Central memory CD8-positive, alpha-beta T cell (primary cell): Measurements from ENCODE around the gene ICE2.

Experiments
- ATAC-seq: fragments of 150-1000 bp; cut with Tn5 transposase; replicated peaks from 2 replicates; pipeline ENCODE4 v1.10.0; 2022; ENCODE audit warnings: mild to moderate bottlenecking, moderate FRiP score, moderate number of reproducible peaks; ENCODE audit not compliant: poor library complexity, severe bottlenecking; ENCODE audit errors: extremely low read depth
- DNase-seq, 2 donors: peaks; one replicate each; pipeline ENCODE4 v3.0.0; 2021; ENCODE audit warnings: low spot score in 2 of 2
- H3K27ac Mint-ChIP-seq: one replicate; pipeline ENCODE4 v1.8.0; 2022; ENCODE audit warnings: low read depth, mild to moderate bottlenecking, moderate library complexity, mixed read lengths
- H3K27me3 Mint-ChIP-seq: one replicate; pipeline ENCODE4 v1.8.0; 2022; ENCODE audit warnings: mixed read lengths
- H3K36me3 Mint-ChIP-seq: one replicate; pipeline ENCODE4 v1.8.0; 2022; ENCODE audit warnings: mild to moderate bottlenecking, moderate library complexity, mixed read lengths; ENCODE audit not compliant: insufficient read depth
- H3K4me1 Mint-ChIP-seq: one replicate; pipeline ENCODE4 v1.8.0; 2022; ENCODE audit warnings: mixed read lengths
- H3K4me3 Mint-ChIP-seq: one replicate; pipeline ENCODE4 v1.8.0; 2022; ENCODE audit warnings: mild to moderate bottlenecking, moderate library complexity, mixed read lengths
- H3K9me3 Mint-ChIP-seq: one replicate; pipeline ENCODE4 v1.8.0; 2022; ENCODE audit warnings: mixed read lengths

Gene ICE2

DNA sequence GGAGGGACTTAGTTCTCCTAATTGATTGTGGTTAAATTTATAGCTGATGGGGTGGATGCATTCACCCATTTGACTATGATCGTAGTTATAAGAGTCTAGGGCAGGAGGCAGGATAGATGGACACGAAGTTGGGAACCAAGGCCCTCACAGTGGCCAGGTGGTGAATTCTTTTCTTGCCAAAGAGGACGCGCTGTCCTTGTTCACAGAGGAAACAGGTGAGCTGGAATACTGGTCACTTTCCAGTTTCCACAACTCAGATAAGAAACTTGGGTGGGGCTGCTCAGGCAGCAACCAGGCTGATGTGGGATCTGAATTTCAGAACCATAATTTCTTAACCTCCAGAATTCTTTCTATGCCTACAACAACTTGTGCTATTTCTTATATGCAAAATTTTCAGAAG, 34.0 kb upstream of the ICE2 start:
- ATAC-seq, result no peak
- Mint-ChIP-seq H3K9me3 (no peaks in the 10 kb centered on the region), H3K36me3 (peaks cover 46% of the 10 kb centered on the region), H3K4me1 (peaks cover 13% of the 10 kb centered on the region), H3K27ac (no peak overlapping the region), H3K4me3 (no peak overlapping the region), H3K27me3 (no peaks in the 10 kb centered on the region)
- DNase-seq, result no peak

DNA sequence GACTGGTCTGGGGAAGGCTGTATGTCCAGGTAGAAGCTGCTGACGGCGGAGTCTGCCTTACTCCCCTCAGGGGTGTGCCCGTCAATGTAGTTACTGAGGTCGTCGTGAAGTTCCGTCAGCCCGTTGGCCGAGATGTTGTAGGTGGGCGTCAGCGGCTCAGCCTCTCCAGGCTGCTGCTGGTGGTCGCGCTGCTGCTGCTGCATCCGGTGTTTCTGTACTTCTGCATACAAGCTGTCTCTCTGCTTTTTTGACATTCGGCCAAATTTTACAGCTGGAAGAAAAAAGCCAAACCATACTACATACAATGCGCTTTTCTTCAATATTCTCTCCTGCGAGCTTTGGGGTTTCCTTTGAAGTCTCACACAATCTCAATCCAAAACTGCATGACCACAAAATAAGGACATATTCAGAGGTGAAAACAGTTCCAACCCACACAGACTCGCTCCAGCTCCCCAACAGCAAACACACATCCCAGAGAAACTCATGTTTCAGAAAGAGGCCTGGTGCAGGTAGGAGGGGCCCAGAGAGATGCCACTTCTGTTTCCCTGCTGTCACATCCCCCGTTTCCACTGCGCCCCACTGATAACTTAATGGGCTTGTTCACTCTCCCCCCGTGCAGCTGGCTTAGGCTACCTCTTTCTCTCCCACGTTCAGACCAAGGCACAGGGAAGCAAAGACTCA, 32.5 kb upstream of the ICE2 start:
- no peak for ATAC-seq
- Mint-ChIP-seq H3K27me3 (no peaks in the 10 kb centered on the region), H3K27ac (peak overlapping the region; percentile 76), H3K9me3 (no peaks in the 10 kb centered on the region), H3K36me3 (peaks cover 53% of the 10 kb centered on the region), H3K4me3 (peak overlapping the region; percentile 14), H3K4me1 (peaks cover 20% of the 10 kb centered on the region)
- DNase-seq, result no peak

DNA sequence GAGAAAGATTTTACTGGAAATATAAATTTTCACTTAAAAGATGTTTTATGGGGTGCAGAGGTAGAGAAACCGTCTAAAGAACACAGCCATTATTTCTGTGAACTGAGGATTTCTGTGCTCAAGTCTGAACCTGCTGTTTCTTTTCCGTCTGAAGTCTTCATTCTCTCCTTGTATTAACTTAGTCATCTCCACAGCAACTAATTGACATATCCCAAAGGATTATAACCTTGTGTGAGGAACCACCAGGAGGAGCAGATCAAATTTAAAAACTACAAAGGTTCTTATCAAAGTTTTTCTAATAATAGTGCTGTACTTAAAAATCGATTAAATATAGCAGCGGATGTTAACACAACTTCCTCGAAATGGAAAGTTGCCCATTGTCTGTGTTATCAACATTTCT, 31.1 kb upstream of the ICE2 start:
- Mint-ChIP-seq H3K27ac (no peak overlapping the region), H3K36me3 (peaks cover 65% of the 10 kb centered on the region)

DNA sequence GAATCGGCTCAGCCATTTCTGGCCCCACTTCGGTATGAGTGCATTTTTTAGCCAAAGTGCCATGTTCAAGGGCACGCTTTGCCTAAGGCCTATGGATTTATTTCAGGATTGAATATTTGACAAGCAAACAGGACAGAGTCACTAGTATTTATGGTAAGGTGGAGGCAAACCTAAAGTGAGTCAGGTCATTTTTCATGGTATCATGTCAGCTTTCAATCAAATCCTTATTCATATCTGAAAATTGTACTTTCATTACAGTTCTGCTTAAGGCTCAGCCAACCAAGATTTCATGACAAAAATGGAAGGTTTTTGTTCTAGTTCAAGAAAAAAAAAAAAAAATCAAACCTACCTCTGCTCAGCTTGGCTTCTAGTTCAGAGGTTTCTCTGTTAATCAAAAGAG, 30.5 kb upstream of the ICE2 start:
- Mint-ChIP-seq H3K27me3 (no peaks in the 10 kb centered on the region), H3K4me3 (no peak overlapping the region), H3K27ac (peak overlapping the region; percentile 65), H3K9me3 (no peaks in the 10 kb centered on the region), H3K36me3 (peaks cover 70% of the 10 kb centered on the region), H3K4me1 (peaks cover 25% of the 10 kb centered on the region)
- no peak for ATAC-seq
- no peak for DNase-seq

More for the DNA sequence above, 31.1 kb upstream of the ICE2 start:
- Mint-ChIP-seq H3K27me3 (no peaks in the 10 kb centered on the region), H3K4me1 (peaks cover 25% of the 10 kb centered on the region), H3K4me3 (no peak overlapping the region), H3K9me3 (no peaks in the 10 kb centered on the region)
- no peak for ATAC-seq
- no peak for DNase-seq

DNA sequence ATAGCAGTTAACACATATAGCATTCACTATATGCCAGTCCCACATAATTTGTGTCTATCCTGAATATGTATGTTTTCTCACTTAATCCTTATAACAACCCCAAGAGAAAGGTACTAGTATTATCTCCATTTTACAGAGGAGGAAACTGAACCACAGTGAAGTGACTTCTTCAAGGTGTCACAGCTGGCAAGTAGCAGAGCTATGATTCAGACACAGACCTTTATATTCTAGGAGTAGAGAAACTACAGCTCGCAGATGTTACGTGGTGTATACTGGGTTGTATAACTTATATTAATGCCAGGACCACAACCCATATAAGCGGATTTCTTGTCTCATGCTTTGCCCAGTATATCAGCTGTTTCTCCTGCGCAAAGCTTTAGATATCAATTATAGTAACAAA, 29.5 kb upstream of the ICE2 start:
- H3K27me3 Mint-ChIP-seq, result no peaks in the 10 kb centered on the region
- ATAC-seq, result peak; percentile 34

DNA sequence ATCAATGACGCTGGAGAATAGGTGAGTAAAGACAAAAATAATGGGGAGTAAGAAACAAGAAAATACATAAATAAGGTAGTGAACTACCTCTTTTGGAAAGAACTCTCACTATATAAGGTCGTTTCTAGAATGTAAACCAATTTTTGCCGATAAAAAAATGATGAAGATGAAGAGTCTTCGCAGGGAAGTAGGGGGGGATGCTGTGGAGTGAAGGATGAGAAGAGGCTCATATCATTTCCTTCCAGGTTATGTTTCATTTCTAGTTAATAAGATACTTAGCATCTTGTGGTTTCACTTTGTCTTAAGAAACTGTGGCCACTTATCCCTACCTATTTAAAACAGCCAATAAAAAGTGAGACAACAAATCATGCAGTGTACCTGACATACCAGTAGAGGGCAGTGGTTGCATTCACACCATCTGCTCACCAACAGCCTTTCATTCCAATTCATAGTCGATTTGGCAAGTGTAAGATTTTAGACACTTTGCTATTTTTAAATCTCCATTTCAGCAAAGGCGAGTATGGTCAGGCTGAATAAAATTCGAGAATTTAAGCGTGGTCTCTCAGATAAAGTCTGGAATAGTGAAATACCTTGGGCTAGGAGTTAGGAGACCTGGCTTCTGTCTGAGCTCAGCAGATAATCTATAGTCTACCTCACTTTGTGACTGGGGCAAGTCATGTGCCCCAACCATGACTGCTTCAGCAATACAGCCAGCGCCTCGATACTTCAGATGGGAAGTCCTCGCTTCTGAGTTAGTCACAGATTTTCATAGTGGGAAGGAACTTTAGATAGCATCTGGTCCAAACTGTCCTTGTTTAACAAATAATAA, 28.9 kb upstream of the ICE2 start:
- Mint-ChIP-seq H3K27me3 (no peaks in the 10 kb centered on the region), H3K4me3 (peak overlapping the region; percentile 40), H3K4me1 (peaks cover 25% of the 10 kb centered on the region), H3K27ac (peak overlapping the region; percentile 88), H3K9me3 (no peaks in the 10 kb centered on the region), H3K36me3 (peaks cover 60% of the 10 kb centered on the region)
- peak in 1 of 2 donors; percentile 61 for DNase-seq
- peak; percentile 81 for ATAC-seq

More for the DNA sequence above, 29.5 kb upstream of the ICE2 start:
- H3K9me3 Mint-ChIP-seq, result no peaks in the 10 kb centered on the region
- DNase-seq, result no peak
- H3K4me3 Mint-ChIP-seq, result no peak overlapping the region
- H3K36me3 Mint-ChIP-seq, result peaks cover 65% of the 10 kb centered on the region
- peak overlapping the region; percentile 88 for H3K27ac Mint-ChIP-seq
- peaks cover 25% of the 10 kb centered on the region for H3K4me1 Mint-ChIP-seq

DNA sequence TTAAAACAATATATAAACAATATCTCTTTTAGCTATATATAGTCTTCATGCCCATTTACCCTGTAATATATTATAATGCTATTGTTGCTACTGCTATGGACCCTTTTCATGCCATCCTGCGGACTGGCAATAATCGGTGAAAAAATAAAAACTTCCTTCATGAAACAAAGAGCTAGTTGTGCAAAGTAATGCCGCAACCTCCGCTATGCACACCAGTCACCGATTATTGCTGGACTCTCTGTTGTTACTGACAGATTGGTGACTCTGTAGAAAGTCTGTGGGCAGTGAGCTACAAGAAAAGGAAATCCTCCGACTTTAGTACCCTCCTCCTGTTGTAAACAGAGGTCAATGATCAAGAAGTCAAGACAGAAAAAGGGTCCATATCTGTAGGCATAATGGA, 17.9 kb upstream of the ICE2 start:
- Mint-ChIP-seq H3K27me3 (no peaks in the 10 kb centered on the region), H3K9me3 (no peaks in the 10 kb centered on the region), H3K4me1 (peaks cover 5% of the 10 kb centered on the region), H3K4me3 (no peak overlapping the region), H3K36me3 (peaks cover 64% of the 10 kb centered on the region), H3K27ac (no peak overlapping the region)
- no peak for DNase-seq
- no peak for ATAC-seq

DNA sequence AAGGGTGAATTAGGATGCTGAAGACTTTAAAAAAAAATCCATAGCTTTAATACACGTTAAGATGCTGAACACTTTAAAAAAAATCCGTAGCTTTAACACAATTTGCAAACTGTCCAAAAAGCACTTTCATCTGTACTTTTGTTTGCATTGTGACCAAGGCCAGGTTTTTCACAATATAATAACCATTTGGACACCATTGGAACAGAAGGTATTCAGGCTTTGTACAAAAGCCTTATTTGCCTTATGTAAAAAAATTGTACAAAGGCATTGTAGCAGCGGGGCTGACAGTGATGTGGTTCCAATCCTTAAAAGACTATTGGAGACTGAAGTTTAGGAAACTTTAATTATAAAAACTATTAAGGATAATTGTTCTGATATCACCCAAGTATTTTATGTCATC, 15.2 kb upstream of the ICE2 start:
- Mint-ChIP-seq H3K4me1 (peaks cover 5% of the 10 kb centered on the region), H3K27me3 (no peaks in the 10 kb centered on the region), H3K4me3 (no peak overlapping the region), H3K27ac (peak overlapping the region; percentile 54), H3K9me3 (no peaks in the 10 kb centered on the region), H3K36me3 (peaks cover 44% of the 10 kb centered on the region)
- ATAC-seq (no peak), DNase-seq (no peak)

DNA sequence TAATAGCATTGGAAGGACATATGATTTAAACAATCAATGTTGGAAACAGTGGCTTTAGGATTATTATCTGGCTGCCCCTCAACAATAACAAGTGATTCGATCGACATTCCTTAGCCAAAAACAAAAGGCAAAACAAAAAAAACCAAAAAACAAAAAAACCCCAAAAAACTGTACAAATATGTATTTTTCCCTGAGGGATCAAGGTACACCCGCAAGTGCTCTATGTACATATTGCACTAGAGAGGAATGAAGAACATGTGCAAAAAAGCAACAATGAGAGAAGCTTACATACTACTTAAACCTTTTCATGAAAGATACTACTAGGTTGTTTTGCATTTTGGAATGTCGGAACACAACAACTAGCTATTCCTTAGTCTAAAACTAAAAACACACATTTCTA, 14.2 kb upstream of the ICE2 start:
- Mint-ChIP-seq H3K4me3 (no peak overlapping the region), H3K27ac (peak overlapping the region; percentile 54), H3K27me3 (no peaks in the 10 kb centered on the region), H3K9me3 (no peaks in the 10 kb centered on the region), H3K36me3 (peaks cover 35% of the 10 kb centered on the region), H3K4me1 (peaks cover 5% of the 10 kb centered on the region)
- no peak for ATAC-seq
- no peak for DNase-seq

DNA sequence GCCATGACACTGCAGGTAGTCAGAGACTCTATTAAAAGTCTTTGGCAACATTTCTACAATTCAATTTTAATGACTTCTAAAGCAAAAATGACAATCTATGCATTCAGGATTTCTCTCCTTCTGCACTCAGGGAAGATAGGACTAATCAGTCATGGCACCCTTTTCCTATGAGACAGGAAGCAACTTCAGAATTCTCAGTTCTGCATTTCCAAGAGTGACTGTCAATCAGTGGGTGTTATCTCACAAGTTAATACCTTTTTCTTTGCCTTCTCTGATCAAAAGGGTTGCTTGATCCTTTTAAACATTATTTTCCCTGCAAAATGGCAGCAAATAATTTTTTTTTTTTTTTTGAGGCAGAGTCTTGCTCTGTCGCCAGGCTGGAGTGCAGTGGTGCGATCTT, 7.8 kb upstream of the ICE2 start:
- Mint-ChIP-seq H3K27ac (no peak overlapping the region), H3K4me1 (peaks cover 5% of the 10 kb centered on the region), H3K9me3 (no peaks in the 10 kb centered on the region), H3K27me3 (no peaks in the 10 kb centered on the region), H3K36me3 (peaks cover 5% of the 10 kb centered on the region), H3K4me3 (no peak overlapping the region)
- no peak for ATAC-seq
- no peak for DNase-seq

DNA sequence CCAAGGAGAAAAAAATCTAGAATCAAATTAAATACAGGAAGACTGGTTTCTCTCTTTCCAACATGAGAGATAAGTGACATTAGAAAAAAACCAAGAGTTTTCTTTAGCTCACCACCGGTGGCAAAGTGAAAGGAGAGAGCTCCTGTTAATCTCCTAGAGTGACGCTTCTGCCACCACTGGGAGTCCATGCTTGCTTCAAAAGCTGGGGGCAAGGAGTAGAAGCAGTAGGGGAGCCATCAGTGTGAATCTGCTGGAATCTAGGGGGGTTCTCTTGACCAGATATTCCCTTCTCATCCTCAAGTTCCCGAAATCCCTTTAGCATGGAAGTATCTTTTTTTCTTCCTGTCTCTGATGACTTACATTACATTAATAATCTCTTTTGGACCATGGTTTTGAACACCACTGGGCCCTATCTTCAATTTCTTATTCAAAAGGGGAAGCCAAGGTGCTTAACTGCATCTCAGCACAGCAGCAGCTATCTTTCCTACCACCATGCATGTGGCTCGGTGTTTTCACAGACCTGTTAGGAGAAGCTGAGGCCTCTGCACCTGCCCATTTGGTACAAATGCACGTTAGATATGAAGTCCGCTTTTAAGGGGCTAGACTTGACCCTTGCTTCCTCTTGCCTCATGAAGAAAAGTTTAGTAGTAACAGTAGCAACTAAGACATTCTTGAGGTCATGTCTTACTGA, 6.6 kb upstream of the ICE2 start:
- DNase-seq (no peak), ATAC-seq (no peak)
- Mint-ChIP-seq H3K9me3 (no peaks in the 10 kb centered on the region), H3K4me1 (peaks cover 5% of the 10 kb centered on the region), H3K36me3 (peaks cover 3% of the 10 kb centered on the region), H3K4me3 (no peak overlapping the region), H3K27ac (no peak overlapping the region), H3K27me3 (no peaks in the 10 kb centered on the region)

DNA sequence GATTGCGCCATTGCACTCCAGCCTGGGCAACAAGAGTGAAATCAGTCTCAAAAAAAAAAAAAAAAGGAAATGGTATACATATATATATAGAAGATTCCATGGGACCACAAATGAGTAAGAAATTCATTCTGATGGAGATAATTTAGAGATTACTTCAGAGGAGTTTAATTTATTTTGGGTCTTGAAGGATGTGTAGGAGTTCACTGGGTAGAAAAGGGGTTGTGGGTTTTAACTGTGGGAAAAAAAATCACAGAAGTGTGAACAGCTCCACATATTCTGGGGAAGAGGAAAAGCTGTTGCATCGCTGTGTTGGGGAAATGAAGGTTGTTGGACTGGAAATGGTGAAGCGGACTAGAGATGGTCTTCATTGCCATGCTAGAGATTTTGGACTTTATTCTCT, 4.1 kb upstream of the ICE2 start:
- Mint-ChIP-seq H3K36me3 (peaks cover 17% of the 10 kb centered on the region), H3K27me3 (no peaks in the 10 kb centered on the region), H3K4me1 (peaks cover 27% of the 10 kb centered on the region), H3K4me3 (no peak overlapping the region), H3K27ac (no peak overlapping the region), H3K9me3 (no peaks in the 10 kb centered on the region)
- ATAC-seq (no peak), DNase-seq (no peak)
